ENCODE data around the gene DENND2C.

The DENND2C gene

GRCh38 chr1:114692947-114693346 lies 23.1 kb upstream of the DENND2C start:
- Histone ChIP-seq H4K20me1 (ENCODE audit: insufficient read depth) (no peaks in the 10 kb centered on the region), H3K4me3 (IDR thresholded peaks at IDR 0.05; ENCODE audit: insufficient read depth, low read depth, low read length) (no peak overlapping the region), H2AFZ (ENCODE audit: low read depth) (no peak overlapping the region), H3K27ac (no peak overlapping the region), H3K36me3 (ENCODE audit: insufficient read depth) (no peaks in the 10 kb centered on the region), H3K4me2 (peak overlapping the region; percentile 92; the same call in 1 of the 2 replicates), H3K9ac (no peak overlapping the region), H3K79me2 (ENCODE audit: insufficient read depth, low read depth) (no peaks in the 10 kb centered on the region; the same call in 1 of the 2 replicates), H3K27me3 (ENCODE audit: insufficient read depth, low read depth) (no peaks in the 10 kb centered on the region), H3K4me1 (ENCODE audit: low read depth, poor library complexity, severe bottlenecking) (peaks cover 76% of the 10 kb centered on the region)
- TF ChIP-seq CTCF (conservative IDR thresholded peaks at IDR 0.05; ENCODE audit: low read depth, low read length) = no peak

GRCh38 chr1:114691061-114691460 lies 21.2 kb upstream of the DENND2C start:
- Histone ChIP-seq H3K9ac (no peak overlapping the region), H3K36me3 (ENCODE audit: insufficient read depth) (no peaks in the 10 kb centered on the region), H3K27ac (peak overlapping the region; percentile 38), H2AFZ (ENCODE audit: low read depth) (no peak overlapping the region), H4K20me1 (ENCODE audit: insufficient read depth) (no peaks in the 10 kb centered on the region), H3K4me2 (peak overlapping the region; percentile 41), H3K4me3 (IDR thresholded peaks at IDR 0.05; ENCODE audit: insufficient read depth, low read depth, low read length) (no peak overlapping the region), H3K79me2 (ENCODE audit: insufficient read depth, low read depth) (no peaks in the 10 kb centered on the region; the same call in 1 of the 2 replicates), H3K4me1 (ENCODE audit: low read depth, poor library complexity, severe bottlenecking) (peaks cover 57% of the 10 kb centered on the region), H3K27me3 (ENCODE audit: insufficient read depth, low read depth) (no peaks in the 10 kb centered on the region)
- no peak for TF ChIP-seq CTCF (conservative IDR thresholded peaks at IDR 0.05; ENCODE audit: low read depth, low read length)

GRCh38 chr1:114690148-114690547 lies 20.3 kb upstream of the DENND2C start:
- no peak for TF ChIP-seq CTCF (conservative IDR thresholded peaks at IDR 0.05; ENCODE audit: low read depth, low read length)
- no peaks in the 10 kb centered on the region for H4K20me1 ChIP-seq (ENCODE audit: insufficient read depth)

GRCh38 chr1:114688526-114688925 lies 18.7 kb upstream of the DENND2C start:
- no peak overlapping the region for H2AFZ ChIP-seq (ENCODE audit: low read depth)
- H3K9ac ChIP-seq = no peak overlapping the region
- no peaks in the 10 kb centered on the region for H3K36me3 ChIP-seq (ENCODE audit: insufficient read depth)
- no peak overlapping the region for H3K27ac ChIP-seq
- H4K20me1 ChIP-seq (ENCODE audit: insufficient read depth) = no peaks in the 10 kb centered on the region
- no peak for TF ChIP-seq CTCF (conservative IDR thresholded peaks at IDR 0.05; ENCODE audit: low read depth, low read length)
- peaks cover 39% of the 10 kb centered on the region for H3K4me1 ChIP-seq (ENCODE audit: low read depth, poor library complexity, severe bottlenecking)
- no peaks in the 10 kb centered on the region; the same call in 1 of the 2 replicates for H3K79me2 ChIP-seq (ENCODE audit: insufficient read depth, low read depth)
- no peak overlapping the region for H3K4me3 ChIP-seq (IDR thresholded peaks at IDR 0.05; ENCODE audit: insufficient read depth, low read depth, low read length)
- no peaks in the 10 kb centered on the region for H3K27me3 ChIP-seq (ENCODE audit: insufficient read depth, low read depth)
- H3K4me2 ChIP-seq = no peak overlapping the region

More at GRCh38 chr1:114690148-114690547, 20.3 kb upstream of the DENND2C start:
- no peak overlapping the region for H3K4me2 ChIP-seq
- no peaks in the 10 kb centered on the region for H3K36me3 ChIP-seq (ENCODE audit: insufficient read depth)
- H3K4me3 ChIP-seq (IDR thresholded peaks at IDR 0.05; ENCODE audit: insufficient read depth, low read depth, low read length) = no peak overlapping the region
- H2AFZ ChIP-seq (ENCODE audit: low read depth) = no peak overlapping the region
- no peaks in the 10 kb centered on the region for H3K27me3 ChIP-seq (ENCODE audit: insufficient read depth, low read depth)
- no peak overlapping the region for H3K9ac ChIP-seq
- peaks cover 55% of the 10 kb centered on the region for H3K4me1 ChIP-seq (ENCODE audit: low read depth, poor library complexity, severe bottlenecking)
- no peaks in the 10 kb centered on the region; the same call in 1 of the 2 replicates for H3K79me2 ChIP-seq (ENCODE audit: insufficient read depth, low read depth)
- peak overlapping the region; percentile 38; the same call in 1 of the 2 replicates for H3K27ac ChIP-seq

Measured in KMS-11 (cell line).